Limb (tissue), 2 donors: ENCODE measurements around the gene TIGD4.
"Not testable (repeated sequence)": the region's sequence is repeated elsewhere in the genome, so short reads cannot be mapped to it uniquely, and the experiment has no call there.

Experiments used
- DNase-seq, 2 donors: peaks; one replicate each; pipeline ENCODE4 v3.0.0-alpha.2; 2016; ENCODE audit errors: extremely low spot score in 2 of 2

The TIGD4 gene

GRCh38 chr4:152780267-152780778, 793 bp upstream of the TIGD4 start:
- peak in 1 of 2 donors; percentile 30 for DNase-seq

GRCh38 chr4:152778656-152779512, 646 bp downstream of the TIGD4 start:
- peak; percentile 23 to 50 for DNase-seq

GRCh38 chr4:152777488-152777887, 2.0 kb downstream of the TIGD4 start:
- no peak for DNase-seq

GRCh38 chr4:152776352-152776751, 3.2 kb downstream of the TIGD4 start:
- no peak for DNase-seq

- DNase-seq = no peak
Measured at GRCh38 chr4:152773953-152774352, 5.6 kb downstream of the TIGD4 start.

GRCh38 chr4:152773339-152773738, 6.2 kb downstream of the TIGD4 start:
- no peak for DNase-seq

GRCh38 chr4:152771741-152772533, 7.6 kb downstream of the TIGD4 start:
- no peak for DNase-seq

- not testable (repeated sequence) for DNase-seq
Measured at GRCh38 chr4:152765069-152765737, 14.3 kb downstream of the TIGD4 start.

GRCh38 chr4:152763796-152764195, 15.7 kb downstream of the TIGD4 start:
- no peak for DNase-seq

GRCh38 chr4:152748619-152749018, 30.9 kb downstream of the TIGD4 start:
- DNase-seq = no peak

GRCh38 chr4:152747444-152747843, 32.1 kb downstream of the TIGD4 start:
- no peak for DNase-seq

- no peak for DNase-seq
Measured at GRCh38 chr4:152738827-152739226, 40.7 kb downstream of the TIGD4 start.

- DNase-seq = no peak
Measured at GRCh38 chr4:152735906-152736305, 43.6 kb downstream of the TIGD4 start.

- DNase-seq = peak in 1 of 2 donors; percentile 52
Measured at GRCh38 chr4:152735396-152735859, 44.1 kb downstream of the TIGD4 start.

- no peak for DNase-seq
Measured at GRCh38 chr4:152734699-152735050, 44.9 kb downstream of the TIGD4 start.

- DNase-seq = no peak
Measured at GRCh38 chr4:152734015-152734698, 45.4 kb downstream of the TIGD4 start.

GRCh38 chr4:152731997-152732396, 47.5 kb downstream of the TIGD4 start:
- no peak for DNase-seq

GRCh38 chr4:152729466-152729865, 50.1 kb downstream of the TIGD4 start:
- no peak for DNase-seq

- no peak for DNase-seq
Measured at GRCh38 chr4:152728343-152728742, 51.2 kb downstream of the TIGD4 start.

- no peak for DNase-seq
Measured at GRCh38 chr4:152727784-152728183, 51.7 kb downstream of the TIGD4 start.

- no peak for DNase-seq
Measured at GRCh38 chr4:152724494-152724893, 55.0 kb downstream of the TIGD4 start.
